A673 (cell line): ENCODE results near the gene FAM120B.
"Not testable (repeated sequence)": the region's sequence is repeated elsewhere in the genome, so short reads cannot be mapped to it uniquely, and the experiment has no call there.

Experiments used
- CTCF ChIP-seq: fragments of 300-800, 200-600 bp; sonication (generic); conservative IDR thresholded peaks from 2 replicates; pipeline ENCODE4 v1.5.1; 2017; ENCODE audit warnings: low read depth, mild to moderate bottlenecking, antibody characterized with exemption, low read length, moderate library complexity, mixed read lengths
- EZH2 ChIP-seq: fragments of 200-600 bp; sonication (generic); IDR thresholded peaks from 2 replicates; pipeline ENCODE4 v1.6.1; 2017; ENCODE audit warnings: borderline replicate concordance, low read depth, mild to moderate bottlenecking, mixed read lengths, antibody characterized with exemption, low read length; ENCODE audit not compliant: poor library complexity, severe bottlenecking

GRCh38 chr6:170398743-170399369, 92.3 kb downstream of the FAM120B start:
- TF ChIP-seq CTCF, EZH2: not testable (repeated sequence)
